Measurements from ENCODE around the gene CEND1.

CEND1 gene

DNA sequence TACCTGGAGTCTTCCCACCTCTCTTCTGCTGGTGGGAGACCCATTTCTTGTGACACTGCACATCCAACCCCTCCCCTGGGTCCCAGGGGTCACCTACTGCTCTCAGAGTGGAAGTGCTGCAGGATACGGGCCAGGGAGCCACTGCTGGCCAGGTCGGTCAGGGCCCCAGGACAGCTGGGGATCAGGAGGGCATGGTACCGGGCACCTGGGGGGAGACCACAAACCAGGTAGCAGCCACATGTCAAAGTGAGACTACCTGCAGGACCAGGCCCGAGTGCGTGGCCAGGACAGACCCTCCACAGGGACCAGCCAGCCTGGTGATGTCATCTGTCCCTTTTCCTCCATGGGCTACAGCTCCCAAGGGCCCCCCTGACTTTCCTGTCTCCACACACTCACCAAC is 16.5 kb downstream of the CEND1 start:
- H3K4me1 ChIP-seq (ENCODE audit: insufficient read depth, low read length, poor library complexity, severe bottlenecking) = peaks cover 18% of the 10 kb centered on the region
- H3K79me2 ChIP-seq (ENCODE audit: insufficient read depth, low read length) = peaks cover 55% of the 10 kb centered on the region
- no peak overlapping the region for H3K9ac ChIP-seq (ENCODE audit: low read depth, low read length, poor library complexity, severe bottlenecking)
- peaks cover 39% of the 10 kb centered on the region for H4K20me1 ChIP-seq (ENCODE audit: insufficient read depth, low read length, poor library complexity, severe bottlenecking)
- no peaks in the 10 kb centered on the region for H3K27me3 ChIP-seq (ENCODE audit: insufficient read depth, low read length, poor library complexity, severe bottlenecking)
- TF ChIP-seq, protein P1, sequence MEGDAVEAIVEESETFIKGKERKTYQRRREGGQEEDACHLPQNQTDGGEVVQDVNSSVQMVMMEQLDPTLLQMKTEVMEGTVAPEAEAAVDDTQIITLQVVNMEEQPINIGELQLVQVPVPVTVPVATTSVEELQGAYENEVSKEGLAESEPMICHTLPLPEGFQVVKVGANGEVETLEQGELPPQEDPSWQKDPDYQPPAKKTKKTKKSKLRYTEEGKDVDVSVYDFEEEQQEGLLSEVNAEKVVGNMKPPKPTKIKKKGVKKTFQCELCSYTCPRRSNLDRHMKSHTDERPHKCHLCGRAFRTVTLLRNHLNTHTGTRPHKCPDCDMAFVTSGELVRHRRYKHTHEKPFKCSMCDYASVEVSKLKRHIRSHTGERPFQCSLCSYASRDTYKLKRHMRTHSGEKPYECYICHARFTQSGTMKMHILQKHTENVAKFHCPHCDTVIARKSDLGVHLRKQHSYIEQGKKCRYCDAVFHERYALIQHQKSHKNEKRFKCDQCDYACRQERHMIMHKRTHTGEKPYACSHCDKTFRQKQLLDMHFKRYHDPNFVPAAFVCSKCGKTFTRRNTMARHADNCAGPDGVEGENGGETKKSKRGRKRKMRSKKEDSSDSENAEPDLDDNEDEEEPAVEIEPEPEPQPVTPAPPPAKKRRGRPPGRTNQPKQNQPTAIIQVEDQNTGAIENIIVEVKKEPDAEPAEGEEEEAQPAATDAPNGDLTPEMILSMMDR (conservative IDR thresholded peaks at IDR 0.05; ENCODE audit: low read length) = no peak
- no peak for TF ChIP-seq EZH2phosphoT487 (IDR thresholded peaks at IDR 0.05; ENCODE audit: borderline replicate concordance)
- H3K36me3 ChIP-seq (ENCODE audit: insufficient read depth, low read length) = peaks cover 15% of the 10 kb centered on the region; the same call in 1 of the 2 replicates
- no peak overlapping the region for H3K4me2 ChIP-seq (ENCODE audit: low read depth, low read length, poor library complexity, severe bottlenecking)
- H3K4me3 ChIP-seq (ENCODE audit: low read length, poor library complexity, severe bottlenecking) = no peak overlapping the region
- no peaks in the 10 kb centered on the region for H3K9me3 ChIP-seq (ENCODE audit: insufficient read depth, low read depth, low read length)
- H2AFZ ChIP-seq (ENCODE audit: low read length) = no peak overlapping the region
- H3K9me2 ChIP-seq (replicated peaks; ENCODE audit: low read depth, low read length) = no peaks in the 10 kb centered on the region
- no peaks in the 10 kb centered on the region for H3F3A ChIP-seq (ENCODE audit: low read depth)

DNA sequence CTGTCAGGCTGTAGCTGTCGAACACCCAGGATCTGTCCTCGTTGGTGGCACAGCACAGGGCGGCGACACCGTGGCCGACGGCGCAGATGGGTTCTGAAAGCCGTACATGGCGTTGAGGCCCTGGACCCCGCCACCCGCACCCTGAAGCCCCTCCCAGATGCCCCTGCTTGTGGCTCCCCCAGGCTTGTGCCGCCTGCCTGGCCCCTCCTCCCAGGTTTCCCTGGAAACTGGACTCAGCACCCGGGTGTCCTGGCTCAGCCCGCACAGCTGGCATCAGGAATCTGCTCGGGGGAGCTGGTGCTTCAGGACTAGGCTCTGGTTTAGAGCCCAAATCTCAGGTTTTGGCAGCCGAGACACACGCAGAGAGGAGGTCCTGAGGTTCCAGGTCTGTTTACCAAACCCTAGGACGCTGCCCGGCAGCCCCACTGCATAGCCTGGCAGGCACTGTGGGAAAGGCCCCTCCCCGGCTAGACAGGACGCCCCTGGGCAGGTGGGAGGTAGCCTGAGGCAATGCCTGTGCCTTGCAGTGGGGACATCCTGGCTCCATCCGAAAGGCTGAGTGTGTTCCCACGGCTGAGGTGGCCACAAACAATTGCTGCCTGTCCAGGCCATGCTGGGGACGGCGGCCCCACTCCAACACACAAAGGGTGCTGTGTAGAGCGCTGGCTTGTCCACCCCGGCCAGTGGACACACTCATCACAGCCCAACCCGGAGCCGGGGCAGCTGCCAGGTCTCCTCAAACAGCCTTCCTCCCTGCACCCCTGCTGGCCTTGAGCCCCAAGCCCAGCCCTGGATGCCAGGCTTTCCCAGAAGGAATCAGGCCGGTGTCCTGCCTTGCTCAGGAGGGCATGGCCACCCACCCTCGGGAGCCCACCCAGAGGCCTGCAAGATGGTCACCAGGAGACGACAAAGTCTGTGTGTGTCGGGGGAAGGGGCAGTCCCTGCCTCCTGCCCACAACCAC is 17.2 kb downstream of the CEND1 start:
- peaks cover 15% of the 10 kb centered on the region; the same call in 1 of the 2 replicates for H3K36me3 ChIP-seq (ENCODE audit: insufficient read depth, low read length)
- H3K27me3 ChIP-seq (ENCODE audit: insufficient read depth, low read length, poor library complexity, severe bottlenecking) = no peaks in the 10 kb centered on the region
- peaks cover 14% of the 10 kb centered on the region for H3K4me1 ChIP-seq (ENCODE audit: insufficient read depth, low read length, poor library complexity, severe bottlenecking)
- peaks cover 48% of the 10 kb centered on the region for H3K79me2 ChIP-seq (ENCODE audit: insufficient read depth, low read length)
- no peak overlapping the region for H2AFZ ChIP-seq (ENCODE audit: low read length)
- H3K4me3 ChIP-seq (ENCODE audit: low read length, poor library complexity, severe bottlenecking) = no peak overlapping the region
- H3K4me2 ChIP-seq (ENCODE audit: low read depth, low read length, poor library complexity, severe bottlenecking) = no peak overlapping the region
- H3K9me2 ChIP-seq (replicated peaks; ENCODE audit: low read depth, low read length) = no peaks in the 10 kb centered on the region
- TF ChIP-seq, protein P1 (conservative IDR thresholded peaks at IDR 0.05; ENCODE audit: low read length) = no peak
- no peak for TF ChIP-seq EZH2phosphoT487 (IDR thresholded peaks at IDR 0.05; ENCODE audit: borderline replicate concordance)
- H3K9me3 ChIP-seq (ENCODE audit: insufficient read depth, low read depth, low read length) = no peaks in the 10 kb centered on the region
- peaks cover 35% of the 10 kb centered on the region for H4K20me1 ChIP-seq (ENCODE audit: insufficient read depth, low read length, poor library complexity, severe bottlenecking)
- H3F3A ChIP-seq (ENCODE audit: low read depth) = no peaks in the 10 kb centered on the region
- H3K9ac ChIP-seq (ENCODE audit: low read depth, low read length, poor library complexity, severe bottlenecking) = no peak overlapping the region

DNA sequence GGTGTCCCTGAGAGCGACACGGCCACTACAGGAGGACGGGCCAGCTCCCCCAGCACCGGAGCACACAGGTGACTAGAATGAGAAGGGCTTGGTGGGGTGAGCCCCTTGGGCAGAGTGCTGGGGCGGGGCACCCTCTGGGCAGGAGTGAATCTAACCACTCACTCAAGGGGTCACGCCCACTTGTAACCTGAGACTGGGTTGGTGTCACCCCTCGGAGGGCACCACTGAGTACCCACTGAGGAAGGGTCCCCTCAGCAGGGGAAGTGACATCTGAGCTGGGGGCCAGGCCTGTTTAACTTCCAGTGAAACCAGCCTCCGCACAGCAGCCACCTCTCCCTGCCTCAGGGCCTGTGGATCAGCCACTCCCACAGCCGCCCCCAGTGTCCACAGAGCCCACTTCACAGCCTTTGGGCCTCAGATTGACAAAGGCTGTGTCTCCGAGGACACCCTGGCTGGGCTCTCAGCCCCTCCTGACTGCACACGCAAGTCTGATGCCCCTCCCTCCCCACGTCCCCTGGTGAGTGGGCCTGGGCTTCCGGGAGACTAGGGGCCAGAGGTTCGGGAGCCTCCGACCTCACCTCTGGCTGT is 18.2 kb downstream of the CEND1 start:
- no peak overlapping the region for H3K9ac ChIP-seq (ENCODE audit: low read depth, low read length, poor library complexity, severe bottlenecking)
- no peak overlapping the region for H3K4me2 ChIP-seq (ENCODE audit: low read depth, low read length, poor library complexity, severe bottlenecking)
- TF ChIP-seq EZH2phosphoT487 (IDR thresholded peaks at IDR 0.05; ENCODE audit: borderline replicate concordance) = no peak
- TF ChIP-seq, protein P1 (conservative IDR thresholded peaks at IDR 0.05; ENCODE audit: low read length) = no peak
- H3K9me3 ChIP-seq (ENCODE audit: insufficient read depth, low read depth, low read length) = no peaks in the 10 kb centered on the region
- H3K4me1 ChIP-seq (ENCODE audit: insufficient read depth, low read length, poor library complexity, severe bottlenecking) = peaks cover 14% of the 10 kb centered on the region
- peaks cover 34% of the 10 kb centered on the region for H4K20me1 ChIP-seq (ENCODE audit: insufficient read depth, low read length, poor library complexity, severe bottlenecking)
- H3K79me2 ChIP-seq (ENCODE audit: insufficient read depth, low read length) = peaks cover 44% of the 10 kb centered on the region
- H3F3A ChIP-seq (ENCODE audit: low read depth) = no peaks in the 10 kb centered on the region
- H2AFZ ChIP-seq (ENCODE audit: low read length) = no peak overlapping the region
- peaks cover 17% of the 10 kb centered on the region; the same call in 1 of the 2 replicates for H3K36me3 ChIP-seq (ENCODE audit: insufficient read depth, low read length)
- no peaks in the 10 kb centered on the region for H3K27me3 ChIP-seq (ENCODE audit: insufficient read depth, low read length, poor library complexity, severe bottlenecking)
- no peak overlapping the region for H3K4me3 ChIP-seq (ENCODE audit: low read length, poor library complexity, severe bottlenecking)
- H3K9me2 ChIP-seq (replicated peaks; ENCODE audit: low read depth, low read length) = no peaks in the 10 kb centered on the region

Measured in Loucy (cell line).